T-helper 2 cell treated with Interferon-gamma antibody and Interleukin-4, amounts not matched to agents 5 μg/mL and 100 μg/mL, for 36 hours (primary cell): ENCODE results near the gene PSTPIP2.
A peak's percentile ranks its signal among the peaks of the same experiment; 100 is the strongest.

Experiments
- DNase-seq: peaks from one replicate; pipeline ENCODE4 v3.0.0; 2021; ENCODE audit warnings: low spot score
- H3K27ac Mint-ChIP-seq: one replicate; pipeline ENCODE4 v1.8.0; 2021; ENCODE audit warnings: mild to moderate bottlenecking, mixed read lengths
- H3K27me3 Mint-ChIP-seq: one replicate; pipeline ENCODE4 v1.8.0; 2021; ENCODE audit warnings: low read depth, mixed read lengths
- H3K36me3 Mint-ChIP-seq: one replicate; pipeline ENCODE4 v1.8.0; 2021; ENCODE audit warnings: low read depth, mixed read lengths
- H3K4me1 Mint-ChIP-seq: one replicate; pipeline ENCODE4 v1.8.0; 2021; ENCODE audit warnings: low read depth, mixed read lengths
- H3K4me3 Mint-ChIP-seq: one replicate; pipeline ENCODE4 v1.8.0; 2022; ENCODE audit warnings: mild to moderate bottlenecking, moderate library complexity, mixed read lengths
- H3K9me3 Mint-ChIP-seq: one replicate; pipeline ENCODE4 v1.8.0; 2021; ENCODE audit warnings: mixed read lengths

PSTPIP2 gene

GRCh38 chr18:46080156-46080555 is 8.1 kb upstream of the PSTPIP2 start:
- Mint-ChIP-seq H3K36me3 (peaks cover 54% of the 10 kb centered on the region), H3K27me3 (no peaks in the 10 kb centered on the region), H3K9me3 (no peaks in the 10 kb centered on the region), H3K4me3 (no peak overlapping the region), H3K4me1 (no peaks in the 10 kb centered on the region), H3K27ac (no peak overlapping the region)
- DNase-seq: no peak

GRCh38 chr18:46079336-46079735 is 7.3 kb upstream of the PSTPIP2 start:
- H3K4me3 Mint-ChIP-seq: no peak overlapping the region
- H3K9me3 Mint-ChIP-seq: no peaks in the 10 kb centered on the region
- H3K4me1 Mint-ChIP-seq: no peaks in the 10 kb centered on the region
- peaks cover 47% of the 10 kb centered on the region for H3K36me3 Mint-ChIP-seq
- no peak overlapping the region for H3K27ac Mint-ChIP-seq
- DNase-seq: no peak
- no peaks in the 10 kb centered on the region for H3K27me3 Mint-ChIP-seq

- no peaks in the 10 kb centered on the region for H3K9me3 Mint-ChIP-seq
- peak overlapping the region; percentile 60 for H3K27ac Mint-ChIP-seq
- DNase-seq: peak; percentile 53
- peaks cover 29% of the 10 kb centered on the region for H3K4me1 Mint-ChIP-seq
- no peak overlapping the region for H3K4me3 Mint-ChIP-seq
- peaks cover 16% of the 10 kb centered on the region for H3K36me3 Mint-ChIP-seq
- no peaks in the 10 kb centered on the region for H3K27me3 Mint-ChIP-seq
These were observed 1.6 kb upstream of the PSTPIP2 start for GRCh38 chr18:46073474-46074331.

- no peak for DNase-seq
- Mint-ChIP-seq H3K27me3 (no peaks in the 10 kb centered on the region), H3K4me1 (peaks cover 30% of the 10 kb centered on the region), H3K27ac (peak overlapping the region; percentile 20), H3K4me3 (peak overlapping the region; percentile 84), H3K9me3 (no peaks in the 10 kb centered on the region), H3K36me3 (peaks cover 15% of the 10 kb centered on the region)
These were observed 899 bp upstream of the PSTPIP2 start for GRCh38 chr18:46072959-46073358.

GRCh38 chr18:46072376-46072867 is 362 bp upstream of the PSTPIP2 start:
- no peak for DNase-seq
- H3K27ac Mint-ChIP-seq: peak overlapping the region; percentile 20
- peak overlapping the region; percentile 84 for H3K4me3 Mint-ChIP-seq

GRCh38 chr18:46070815-46071652 is 1.0 kb downstream of the PSTPIP2 start:
- peak overlapping the region; percentile 52 for H3K27ac Mint-ChIP-seq
- DNase-seq: peak; percentile 9

More at GRCh38 chr18:46072376-46072867, 362 bp upstream of the PSTPIP2 start:
- Mint-ChIP-seq H3K27me3 (no peaks in the 10 kb centered on the region), H3K36me3 (peaks cover 16% of the 10 kb centered on the region), H3K9me3 (peaks cover 3% of the 10 kb centered on the region), H3K4me1 (peaks cover 32% of the 10 kb centered on the region)

GRCh38 chr18:46070232-46070631 is 1.8 kb downstream of the PSTPIP2 start:
- Mint-ChIP-seq H3K4me3 (peak overlapping the region; percentile 81), H3K27me3 (no peaks in the 10 kb centered on the region), H3K4me1 (peaks cover 32% of the 10 kb centered on the region), H3K9me3 (peaks cover 3% of the 10 kb centered on the region), H3K27ac (no peak overlapping the region), H3K36me3 (peaks cover 7% of the 10 kb centered on the region)
- DNase-seq: no peak

More at GRCh38 chr18:46070815-46071652, 1.0 kb downstream of the PSTPIP2 start:
- Mint-ChIP-seq H3K4me1 (peaks cover 32% of the 10 kb centered on the region), H3K4me3 (peak overlapping the region; percentile 81), H3K27me3 (no peaks in the 10 kb centered on the region), H3K36me3 (peaks cover 9% of the 10 kb centered on the region), H3K9me3 (peaks cover 3% of the 10 kb centered on the region)

- Mint-ChIP-seq H3K9me3 (peaks cover 3% of the 10 kb centered on the region), H3K27me3 (no peaks in the 10 kb centered on the region), H3K36me3 (peaks cover 7% of the 10 kb centered on the region), H3K4me1 (peaks cover 32% of the 10 kb centered on the region), H3K27ac (peak overlapping the region; percentile 29), H3K4me3 (peak overlapping the region; percentile 3)
- no peak for DNase-seq
These were observed 2.5 kb downstream of the PSTPIP2 start for GRCh38 chr18:46069524-46069923.

GRCh38 chr18:46068763-46069162 is 3.3 kb downstream of the PSTPIP2 start:
- no peak overlapping the region for H3K4me3 Mint-ChIP-seq
- peaks cover 33% of the 10 kb centered on the region for H3K4me1 Mint-ChIP-seq
- H3K27ac Mint-ChIP-seq: peak overlapping the region; percentile 17

GRCh38 chr18:46067438-46068007 is 4.5 kb downstream of the PSTPIP2 start:
- H3K9me3 Mint-ChIP-seq: peaks cover 3% of the 10 kb centered on the region
- no peak overlapping the region for H3K27ac Mint-ChIP-seq
- H3K27me3 Mint-ChIP-seq: no peaks in the 10 kb centered on the region
- H3K4me1 Mint-ChIP-seq: peaks cover 27% of the 10 kb centered on the region
- no peak overlapping the region for H3K4me3 Mint-ChIP-seq
- no peak for DNase-seq
- peaks cover 7% of the 10 kb centered on the region for H3K36me3 Mint-ChIP-seq

More at GRCh38 chr18:46068763-46069162, 3.3 kb downstream of the PSTPIP2 start:
- Mint-ChIP-seq H3K36me3 (peaks cover 7% of the 10 kb centered on the region), H3K9me3 (peaks cover 3% of the 10 kb centered on the region), H3K27me3 (no peaks in the 10 kb centered on the region)
- DNase-seq: no peak

GRCh38 chr18:46062781-46063180 is 9.3 kb downstream of the PSTPIP2 start:
- no peak for DNase-seq
- Mint-ChIP-seq H3K9me3 (peaks cover 3% of the 10 kb centered on the region), H3K27ac (no peak overlapping the region), H3K27me3 (no peaks in the 10 kb centered on the region), H3K4me3 (no peak overlapping the region), H3K36me3 (peaks cover 1% of the 10 kb centered on the region), H3K4me1 (peaks cover 21% of the 10 kb centered on the region)

- Mint-ChIP-seq H3K27me3 (no peaks in the 10 kb centered on the region), H3K4me1 (peaks cover 21% of the 10 kb centered on the region), H3K9me3 (no peaks in the 10 kb centered on the region), H3K4me3 (no peak overlapping the region), H3K27ac (no peak overlapping the region), H3K36me3 (no peaks in the 10 kb centered on the region)
- DNase-seq: no peak
These were observed 10.3 kb downstream of the PSTPIP2 start for GRCh38 chr18:46061796-46062195.

- no peaks in the 10 kb centered on the region for H3K36me3 Mint-ChIP-seq
- H3K9me3 Mint-ChIP-seq: no peaks in the 10 kb centered on the region
- H3K4me3 Mint-ChIP-seq: no peak overlapping the region
- H3K4me1 Mint-ChIP-seq: peaks cover 23% of the 10 kb centered on the region
- H3K27me3 Mint-ChIP-seq: no peaks in the 10 kb centered on the region
- no peak overlapping the region for H3K27ac Mint-ChIP-seq
- no peak for DNase-seq
These were observed 10.7 kb downstream of the PSTPIP2 start for GRCh38 chr18:46061387-46061786.
